Activated effector memory CD4-positive, alpha-beta T cell treated with anti-CD3 and anti-CD28 coated beads, Interleukin-2, amount 50 U/mL, for 16 hours (primary cell): ENCODE results near the gene CTPS2.

Source experiments
- DNase-seq: peaks from one replicate; pipeline ENCODE4 v3.0.0-alpha.2; 2020

CTPS2 gene

GRCh38 chrX:16711219-16711811, 1.2 kb downstream of the CTPS2 start:
- DNase-seq = no peak

DNA sequence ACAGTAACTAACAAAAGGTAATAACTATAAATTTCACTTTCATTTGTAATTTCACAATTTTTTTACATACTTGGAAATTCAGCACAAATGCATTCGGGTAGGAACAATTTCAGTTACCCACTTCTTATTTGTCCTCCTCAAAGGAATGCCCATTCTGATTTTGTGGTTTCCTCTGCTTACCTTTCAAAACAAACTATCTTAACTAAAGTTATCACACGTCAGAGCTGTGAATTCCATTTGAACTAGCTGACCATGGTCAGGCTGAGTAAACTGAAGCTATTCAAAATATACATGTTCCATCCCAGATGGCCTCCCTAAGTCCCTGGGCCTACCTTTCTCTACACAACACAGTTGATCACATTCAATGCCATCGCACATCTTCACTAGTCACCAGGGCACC, 4.5 kb downstream of the CTPS2 start:
- no peak for DNase-seq

DNA sequence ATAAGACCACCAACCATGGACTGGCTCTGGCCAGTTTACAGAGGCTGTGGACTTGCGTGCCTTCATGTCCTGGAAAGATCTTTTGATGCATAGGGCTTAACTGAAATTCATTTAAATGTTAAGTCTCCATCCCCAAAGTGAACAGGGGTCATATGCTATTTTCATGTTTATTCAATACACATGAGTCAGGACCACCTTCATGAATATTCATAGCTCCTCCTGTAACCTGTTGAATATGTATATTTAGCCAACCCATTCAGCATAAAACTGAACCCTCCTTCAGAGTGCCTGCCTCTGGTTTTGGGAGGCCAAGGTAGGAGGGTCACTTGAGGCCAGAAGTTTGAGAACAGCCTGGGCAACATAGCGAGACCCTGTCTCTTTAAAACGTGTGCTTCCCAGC, 7.1 kb downstream of the CTPS2 start:
- no peak for DNase-seq

DNA sequence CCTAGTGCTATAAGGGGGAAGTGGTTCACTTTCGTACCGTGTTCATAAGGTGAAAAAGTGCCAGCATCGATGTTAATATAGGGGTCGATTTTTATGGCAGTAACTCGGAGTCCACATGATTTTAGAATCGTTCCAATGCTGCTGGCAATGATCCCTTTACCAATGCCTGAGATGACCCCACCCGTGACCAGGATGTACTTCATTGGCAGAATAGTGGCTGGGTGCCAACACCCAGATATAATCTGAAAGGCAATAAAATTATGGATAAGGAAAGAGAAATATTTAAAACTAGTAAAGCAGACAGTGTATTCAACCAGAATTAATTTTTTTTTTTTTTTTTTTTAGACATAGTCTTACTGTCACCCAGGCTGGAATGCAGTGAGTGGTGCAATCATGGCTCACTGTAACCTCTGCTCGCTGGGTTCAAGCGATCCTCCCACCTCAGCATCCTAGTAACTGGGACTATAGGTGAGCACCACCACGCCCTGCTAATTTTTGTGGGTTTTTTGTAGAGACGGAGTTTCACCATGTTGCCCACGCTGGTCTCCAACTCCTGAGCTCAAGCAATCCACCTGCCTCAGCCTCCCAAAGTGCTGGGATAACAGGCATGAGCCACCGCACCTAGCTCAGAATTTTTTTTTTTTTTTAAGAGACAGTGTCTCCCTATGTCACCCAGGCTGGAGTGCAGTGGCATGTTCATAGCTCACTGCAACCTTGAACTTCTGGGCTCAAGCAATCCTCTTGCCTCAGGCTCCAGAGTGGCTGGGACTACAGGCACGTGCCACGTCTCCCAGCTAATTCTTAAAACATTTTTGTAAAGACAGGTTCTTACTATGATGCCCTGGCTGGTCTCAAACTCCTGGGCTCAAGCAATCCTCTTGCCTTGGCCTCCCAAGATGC, 9.5 kb downstream of the CTPS2 start:
- DNase-seq = no peak

DNA sequence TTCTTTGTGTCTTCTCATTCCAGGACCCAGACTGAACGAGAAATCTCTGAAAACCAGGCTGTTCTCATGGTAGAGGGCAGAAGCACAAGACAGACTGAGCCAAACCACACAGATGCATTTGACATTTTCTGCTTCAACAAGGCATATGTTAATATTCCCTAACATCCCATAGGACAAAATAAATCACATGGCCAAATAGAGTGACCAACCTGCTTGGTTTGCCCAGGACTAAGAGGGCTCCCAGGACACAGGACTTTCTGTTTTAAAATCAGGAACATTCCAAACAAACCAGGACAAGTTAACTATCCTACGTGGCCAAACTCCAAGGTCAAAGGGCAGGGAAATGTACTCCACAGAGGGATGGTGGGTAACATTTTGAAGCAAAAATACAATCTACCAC, 11.7 kb downstream of the CTPS2 start:
- DNase-seq = no peak

DNA sequence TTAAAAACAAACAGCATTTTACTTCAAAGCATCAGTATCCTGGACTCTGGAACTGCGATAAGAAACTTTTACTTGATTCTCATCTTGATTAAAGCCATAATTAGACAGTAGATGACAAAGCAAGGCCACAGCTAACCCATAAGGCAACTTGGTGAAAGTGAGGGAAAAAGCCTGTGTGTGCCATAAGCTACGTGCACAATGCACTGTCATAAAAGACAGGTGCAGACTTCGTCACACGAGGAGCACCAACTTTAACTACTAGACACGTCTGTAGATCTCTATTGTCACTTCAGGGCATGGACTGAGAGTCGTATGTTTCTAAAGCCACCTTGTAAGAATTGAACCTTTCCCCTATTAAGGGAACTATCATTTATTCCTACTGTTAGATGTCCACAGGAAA, 13.1 kb downstream of the CTPS2 start:
- no peak for DNase-seq

DNA sequence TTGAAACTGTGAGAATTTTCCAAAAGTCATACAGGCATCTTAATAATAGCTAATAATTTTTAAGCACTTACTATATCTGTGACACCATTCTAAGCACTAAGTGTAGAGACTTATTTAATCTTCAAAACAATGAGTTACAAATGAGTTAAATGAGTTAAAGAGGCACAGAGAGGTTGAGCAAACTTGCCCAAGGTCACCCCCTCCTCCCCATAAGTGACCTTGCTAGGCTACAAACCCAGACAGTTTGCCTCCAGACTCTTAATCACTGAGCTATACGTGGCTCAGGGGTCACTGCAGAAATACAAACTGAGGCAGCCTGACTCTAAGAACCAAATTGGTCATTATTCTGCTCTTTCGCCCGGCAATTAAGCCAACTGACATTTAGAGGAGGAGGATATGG, 15.5 kb downstream of the CTPS2 start:
- DNase-seq = no peak

DNA sequence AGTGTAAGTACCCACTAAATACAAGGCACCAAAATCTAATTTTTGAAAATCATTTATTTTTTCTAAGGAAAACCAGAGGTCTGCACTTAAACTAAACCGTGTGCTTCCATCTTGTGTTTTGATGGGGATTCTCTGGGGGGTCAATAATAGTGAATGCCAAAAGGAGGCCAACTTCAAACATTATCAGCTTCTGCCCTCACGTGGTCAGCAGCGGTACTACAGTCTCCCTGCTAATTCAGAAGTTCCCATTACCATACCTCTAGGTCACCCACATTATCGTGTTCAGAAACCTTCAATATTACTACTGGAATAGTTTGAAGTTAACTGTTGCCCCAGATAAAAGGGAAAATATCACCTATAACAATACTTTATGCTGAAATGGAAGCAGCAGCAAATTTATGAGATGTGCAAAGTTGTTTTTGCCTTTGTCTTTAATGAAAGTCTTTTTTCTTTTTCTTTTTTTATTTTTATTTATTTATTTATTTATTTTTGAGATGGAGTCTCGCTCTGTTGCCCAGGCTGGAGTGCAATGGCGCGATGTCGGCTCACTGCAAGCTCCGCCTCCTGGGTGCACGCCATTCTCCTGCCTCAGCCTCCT, 17.3 kb downstream of the CTPS2 start:
- DNase-seq = peak; percentile 86

DNA sequence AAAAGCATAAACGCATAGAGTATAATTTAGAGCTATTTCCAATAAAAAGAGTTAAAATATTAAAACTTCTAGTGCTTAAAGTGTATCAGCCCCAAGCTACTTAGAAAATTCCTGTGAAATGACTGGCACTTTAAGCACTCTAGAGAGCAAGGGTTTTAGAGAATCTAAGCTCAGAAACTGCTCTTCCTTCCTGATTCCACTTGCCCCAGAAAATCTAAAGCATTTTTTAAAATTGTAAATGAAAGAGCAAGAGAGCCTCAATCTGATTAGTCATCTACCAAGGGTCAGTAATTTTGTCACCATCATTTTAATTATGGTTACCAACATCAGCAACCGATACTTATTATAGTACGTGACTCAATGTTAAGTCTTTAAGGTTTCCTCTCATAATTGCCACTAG, 25.0 kb downstream of the CTPS2 start:
- DNase-seq = no peak

- no peak for DNase-seq
Measured at GRCh38 chrX:16683007-16683664, 29.3 kb downstream of the CTPS2 start.

GRCh38 chrX:16678689-16679088, 33.8 kb downstream of the CTPS2 start:
- DNase-seq = no peak

- DNase-seq = no peak
Measured at GRCh38 chrX:16671005-16671404, 41.5 kb downstream of the CTPS2 start.

DNA sequence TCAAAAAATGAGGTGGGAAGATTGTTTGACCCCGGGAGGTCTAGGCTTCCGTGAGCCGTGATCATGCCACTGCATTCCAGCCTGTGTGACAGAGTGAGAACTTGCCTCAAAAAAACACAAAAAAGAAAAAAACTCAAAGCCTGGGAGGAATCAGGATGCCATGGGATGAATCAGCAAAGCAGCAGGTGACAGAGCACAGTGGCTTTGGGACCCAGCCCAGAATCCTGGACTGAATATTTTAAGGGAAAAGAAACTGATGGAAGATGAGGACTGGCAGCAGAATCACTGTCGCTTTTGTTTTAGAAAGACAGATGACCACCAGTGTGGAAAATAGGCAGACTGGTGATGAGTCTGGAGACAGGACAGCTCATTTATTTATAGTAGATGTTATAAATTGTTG, 45.9 kb downstream of the CTPS2 start:
- no peak for DNase-seq

GRCh38 chrX:16665089-16665488, 47.4 kb downstream of the CTPS2 start:
- no peak for DNase-seq

GRCh38 chrX:16664626-16665025, 47.8 kb downstream of the CTPS2 start:
- no peak for DNase-seq

GRCh38 chrX:16664074-16664473, 48.4 kb downstream of the CTPS2 start:
- no peak for DNase-seq

GRCh38 chrX:16662402-16662801, 50.1 kb downstream of the CTPS2 start:
- no peak for DNase-seq

DNA sequence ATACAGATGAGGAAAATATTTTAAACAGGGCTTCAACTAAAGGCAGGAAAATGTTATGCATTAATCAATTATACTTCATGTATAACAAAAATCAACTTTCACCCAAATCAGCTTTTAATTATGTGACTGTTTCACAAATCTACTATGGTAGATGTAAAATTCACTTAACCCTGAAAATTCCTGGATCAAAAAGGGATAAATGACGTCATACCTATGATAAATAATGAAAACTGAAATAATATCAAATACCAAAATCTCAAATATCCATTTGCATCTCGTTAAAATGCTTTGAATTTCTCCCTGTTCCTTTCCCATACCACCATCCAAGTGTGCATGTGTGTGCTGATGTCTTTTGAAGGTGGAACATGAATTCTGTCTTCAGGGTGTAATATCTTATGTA, 51.0 kb downstream of the CTPS2 start:
- DNase-seq = no peak

DNA sequence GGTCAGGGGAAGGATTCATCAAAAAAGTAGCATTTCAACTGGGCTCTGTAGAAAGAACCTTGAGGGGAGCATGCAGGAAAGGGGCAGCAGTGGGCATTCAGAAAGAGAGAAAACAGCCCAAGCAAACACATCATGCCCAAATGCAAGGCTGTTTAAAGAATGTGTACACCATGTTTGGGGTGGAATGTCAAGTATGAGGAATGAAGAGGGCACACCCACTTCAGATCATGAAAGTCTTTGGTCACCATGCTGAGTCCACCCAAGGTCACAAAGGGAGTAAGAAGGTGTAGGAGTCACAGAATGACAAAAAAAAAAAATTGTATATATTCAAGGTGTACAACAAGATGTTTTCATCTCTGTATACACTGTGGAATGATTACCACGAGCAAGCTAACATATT, 53.1 kb downstream of the CTPS2 start:
- no peak for DNase-seq

- no peak for DNase-seq
Measured at GRCh38 chrX:16658284-16658683, 54.2 kb downstream of the CTPS2 start.

DNA sequence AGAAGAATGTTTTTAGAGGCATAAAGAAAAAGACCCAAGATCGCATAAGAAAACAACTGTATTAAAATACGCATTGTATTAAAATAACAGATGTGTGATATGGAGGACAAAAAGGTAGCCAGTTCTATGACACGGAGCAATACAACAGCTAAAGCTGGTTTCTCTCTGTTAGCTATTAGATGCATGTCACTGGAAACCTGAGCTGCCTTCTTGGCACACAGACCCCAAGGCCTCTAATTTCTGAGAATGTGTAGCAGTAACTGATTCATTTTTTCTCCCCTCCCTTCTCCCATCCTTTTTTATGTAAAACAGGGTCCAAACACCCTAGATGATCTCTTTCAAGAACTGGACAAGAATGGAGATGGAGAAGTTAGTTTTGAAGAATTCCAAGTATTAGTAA, 58.4 kb downstream of the CTPS2 start:
- no peak for DNase-seq

DNA sequence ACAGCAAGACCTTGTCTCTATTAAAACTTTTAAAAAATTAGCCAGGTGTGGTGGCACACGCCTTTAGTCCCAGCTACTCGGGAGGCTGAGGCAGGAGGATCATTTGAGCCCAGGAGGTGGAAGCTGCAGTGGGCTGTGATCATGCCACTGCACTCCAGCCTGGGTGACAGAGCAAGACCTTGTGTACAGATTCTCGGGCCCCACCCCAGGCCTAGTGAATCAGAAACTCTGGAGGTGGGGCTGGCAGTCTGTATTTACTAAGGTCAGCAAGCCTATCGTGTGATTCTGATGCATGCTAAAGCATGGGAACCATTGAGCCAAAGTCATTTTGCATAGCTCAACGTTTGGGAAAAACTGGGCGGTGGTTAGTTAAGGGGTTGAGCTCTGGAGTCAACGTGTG, 59.0 kb downstream of the CTPS2 start:
- no peak for DNase-seq

DNA sequence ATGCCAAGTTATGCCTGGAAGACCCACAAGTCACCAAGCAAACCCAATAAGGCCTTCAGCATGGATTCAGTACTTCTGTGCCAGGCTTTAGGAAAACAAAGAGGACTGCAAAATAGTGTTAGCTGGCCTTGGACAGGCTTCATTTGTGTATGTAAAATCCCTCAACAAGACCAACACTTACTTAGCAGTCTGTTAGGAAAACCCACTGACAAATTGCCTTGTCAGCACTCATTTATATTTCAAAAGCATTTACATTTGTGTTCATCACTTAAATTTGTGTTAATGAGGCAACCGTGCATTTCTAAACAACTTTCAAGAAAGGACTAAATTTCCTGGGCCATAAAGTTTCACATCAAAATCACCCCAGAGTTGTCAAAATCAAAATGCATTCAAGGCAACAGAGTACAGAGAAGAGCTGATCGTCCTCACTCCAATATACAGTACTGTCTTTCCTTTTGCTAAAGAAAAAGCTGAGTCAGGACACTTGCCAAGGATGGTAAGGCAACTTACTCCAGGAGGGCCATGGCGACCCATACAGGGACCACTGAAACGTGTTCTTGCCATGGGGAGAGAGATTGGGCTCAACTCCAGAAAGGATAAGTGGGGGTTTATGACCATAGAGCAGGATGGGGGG, 61.0 kb downstream of the CTPS2 start:
- no peak for DNase-seq
